Activated CD4-positive, alpha-beta T cell treated with anti-CD3 and anti-CD28 coated beads, Interleukin-2, amount 10 ng/mL, durations not matched to agents 24 days and 14 days (primary cell): ENCODE data around the gene LRRK1. TPM values are rescaled to one million over a fixed set of nuclear protein-coding genes. Genes with fewer than 3 reads are reported as not detected.

Experiments used
- DNase-seq: peaks from one replicate; pipeline ENCODE4 v3.0.0; 2022
- H3K27ac Mint-ChIP-seq: one replicate; pipeline ENCODE4 v1.8.0; 2022; ENCODE audit warnings: mild to moderate bottlenecking, mixed read lengths
- H3K27me3 Mint-ChIP-seq: one replicate; pipeline ENCODE4 v1.8.0; 2022; ENCODE audit warnings: mixed read lengths
- H3K36me3 Mint-ChIP-seq: one replicate; pipeline ENCODE4 v1.8.0; 2022; ENCODE audit warnings: low read depth, mild to moderate bottlenecking, mixed read lengths
- H3K4me1 Mint-ChIP-seq: one replicate; pipeline ENCODE4 v1.8.0; 2021; ENCODE audit warnings: mixed read lengths
- H3K4me3 Mint-ChIP-seq: one replicate; pipeline ENCODE4 v1.8.0; 2022; ENCODE audit warnings: mild to moderate bottlenecking, moderate library complexity, mixed read lengths
- H3K9me3 Mint-ChIP-seq: one replicate; pipeline ENCODE4 v1.8.0; 2021; ENCODE audit warnings: mixed read lengths
- intact Hi-C: fragments of 100-400 bp; cut with micrococcal nuclease; formaldehyde crosslinking; loops from one replicate; pipeline ENCODE4 v1.15.1; 2023
- total RNA-seq: library from RNA; stranded (reverse); gene quantifications from 2 replicates; pipeline ENCODE4 v1.2.3, GENCODE V29; 2022

LRRK1 gene
- total RNA-seq, 1 donor from 2014 or later, result 2.1 TPM

DNA sequence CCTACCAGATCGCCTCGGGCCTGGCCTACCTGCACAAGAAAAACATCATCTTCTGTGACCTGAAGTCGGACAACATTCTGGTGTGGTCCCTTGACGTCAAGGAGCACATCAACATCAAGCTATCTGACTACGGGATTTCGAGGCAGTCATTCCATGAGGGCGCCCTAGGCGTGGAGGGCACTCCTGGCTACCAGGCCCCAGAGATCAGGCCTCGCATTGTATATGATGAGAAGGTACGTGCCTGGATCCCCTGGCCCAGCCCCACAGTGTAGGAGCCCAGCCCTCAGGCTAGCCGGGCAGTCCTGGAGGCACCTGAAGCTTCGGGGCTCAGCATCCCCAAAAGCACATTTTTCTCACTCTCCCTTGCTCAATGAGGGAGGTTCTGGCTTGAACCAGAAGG is 135.8 kb downstream of the LRRK1 start:
- intact Hi-C loops, result no loop called here
- Mint-ChIP-seq H3K36me3 (no peaks in the 10 kb centered on the region), H3K4me3 (no peak overlapping the region), H3K9me3 (no peaks in the 10 kb centered on the region), H3K4me1 (no peaks in the 10 kb centered on the region), H3K27me3 (no peaks in the 10 kb centered on the region), H3K27ac (no peak overlapping the region)
- no peak for DNase-seq

DNA sequence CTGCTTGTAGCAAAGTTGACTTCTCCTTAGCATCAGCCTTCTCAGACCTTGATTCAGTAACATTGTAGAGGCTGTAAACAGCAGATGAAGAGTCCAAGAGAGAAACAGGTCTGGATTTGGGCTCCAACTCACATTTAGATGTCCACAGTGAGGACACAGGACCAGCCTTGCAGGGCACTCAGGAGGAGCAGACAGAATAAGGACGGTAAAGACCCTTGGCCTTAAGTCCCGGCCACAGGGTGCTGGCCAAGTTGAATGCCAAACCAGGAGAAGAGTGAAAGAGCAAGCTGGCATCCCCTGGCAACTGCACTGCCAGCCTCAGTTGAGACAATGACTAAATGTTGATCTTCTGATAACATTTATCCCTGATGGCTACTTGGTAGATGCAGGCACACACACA is 136.3 kb downstream of the LRRK1 start:
- DNase-seq, result no peak
- Mint-ChIP-seq H3K4me1 (no peaks in the 10 kb centered on the region), H3K9me3 (no peaks in the 10 kb centered on the region), H3K4me3 (no peak overlapping the region), H3K36me3 (no peaks in the 10 kb centered on the region), H3K27me3 (no peaks in the 10 kb centered on the region), H3K27ac (no peak overlapping the region)
- intact Hi-C loops, result no loop called here

- no peak for DNase-seq
- no peaks in the 10 kb centered on the region for H3K9me3 Mint-ChIP-seq
- no peaks in the 10 kb centered on the region for H3K4me1 Mint-ChIP-seq
- no peaks in the 10 kb centered on the region for H3K36me3 Mint-ChIP-seq
- H3K4me3 Mint-ChIP-seq, result no peak overlapping the region
- H3K27ac Mint-ChIP-seq, result no peak overlapping the region
- intact Hi-C loops, result no loop called here
- H3K27me3 Mint-ChIP-seq, result no peaks in the 10 kb centered on the region
These were observed 137.5 kb downstream of the LRRK1 start for GRCh38 chr15:101056366-101057334.

DNA sequence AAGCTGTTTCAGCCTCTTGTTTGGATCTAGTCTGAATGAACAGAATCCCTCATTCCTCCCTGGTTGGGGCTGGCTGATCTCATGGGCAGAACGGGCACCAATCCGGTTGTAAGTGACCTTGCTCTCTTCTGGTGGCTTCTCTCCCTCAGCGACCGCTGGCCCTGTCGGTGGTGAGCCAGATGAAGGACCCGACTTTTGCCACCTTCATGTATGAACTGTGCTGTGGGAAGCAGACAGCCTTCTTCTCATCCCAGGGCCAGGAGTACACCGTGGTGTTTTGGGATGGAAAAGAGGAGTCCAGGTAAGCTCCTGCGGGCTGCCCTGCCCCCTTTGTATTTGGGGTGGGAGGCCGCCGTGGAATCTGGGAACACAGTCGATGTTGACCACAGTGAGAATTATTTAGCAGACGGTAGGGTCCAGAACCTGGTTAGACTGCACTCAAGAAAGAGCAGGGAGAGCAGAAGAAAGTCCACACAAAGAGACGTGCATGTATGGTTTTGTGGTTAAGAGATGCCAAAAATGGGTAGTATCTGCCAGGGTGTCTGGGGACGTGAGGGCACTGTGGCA is 138.8 kb downstream of the LRRK1 start:
- no peaks in the 10 kb centered on the region for H3K9me3 Mint-ChIP-seq
- no peak overlapping the region for H3K4me3 Mint-ChIP-seq
- intact Hi-C loops, result no loop called here
- H3K4me1 Mint-ChIP-seq, result no peaks in the 10 kb centered on the region
- H3K27me3 Mint-ChIP-seq, result no peaks in the 10 kb centered on the region
- no peaks in the 10 kb centered on the region for H3K36me3 Mint-ChIP-seq
- no peak overlapping the region for H3K27ac Mint-ChIP-seq
- DNase-seq, result no peak

DNA sequence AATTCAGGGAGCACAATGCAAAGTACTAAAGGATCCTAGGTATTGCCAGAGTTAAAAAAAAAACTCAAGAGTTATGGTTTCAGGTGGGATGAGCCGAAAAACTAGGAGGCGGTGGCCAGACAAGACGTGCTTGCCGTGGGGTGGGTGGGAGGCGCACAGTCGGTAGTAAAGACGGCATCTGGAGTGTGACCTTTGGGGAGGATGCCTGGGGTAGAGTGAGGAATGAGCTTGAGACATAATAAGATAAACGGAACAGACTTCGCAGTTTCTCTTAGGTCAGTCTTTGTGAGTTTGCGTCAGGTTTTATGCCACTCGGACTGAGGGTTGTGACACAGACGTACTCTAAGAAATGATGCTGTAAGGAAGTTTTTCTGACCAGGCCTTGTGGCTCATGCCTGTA is 139.6 kb downstream of the LRRK1 start:
- no peaks in the 10 kb centered on the region for H3K4me1 Mint-ChIP-seq
- H3K27me3 Mint-ChIP-seq, result no peaks in the 10 kb centered on the region
- no peak for DNase-seq
- H3K27ac Mint-ChIP-seq, result no peak overlapping the region
- H3K9me3 Mint-ChIP-seq, result no peaks in the 10 kb centered on the region
- no peak overlapping the region for H3K4me3 Mint-ChIP-seq
- intact Hi-C loops, result no loop called here
- H3K36me3 Mint-ChIP-seq, result no peaks in the 10 kb centered on the region

- intact Hi-C loops, result no loop called here
These were observed 140.5 kb downstream of the LRRK1 start for GRCh38 chr15:101059381-101060341.

DNA sequence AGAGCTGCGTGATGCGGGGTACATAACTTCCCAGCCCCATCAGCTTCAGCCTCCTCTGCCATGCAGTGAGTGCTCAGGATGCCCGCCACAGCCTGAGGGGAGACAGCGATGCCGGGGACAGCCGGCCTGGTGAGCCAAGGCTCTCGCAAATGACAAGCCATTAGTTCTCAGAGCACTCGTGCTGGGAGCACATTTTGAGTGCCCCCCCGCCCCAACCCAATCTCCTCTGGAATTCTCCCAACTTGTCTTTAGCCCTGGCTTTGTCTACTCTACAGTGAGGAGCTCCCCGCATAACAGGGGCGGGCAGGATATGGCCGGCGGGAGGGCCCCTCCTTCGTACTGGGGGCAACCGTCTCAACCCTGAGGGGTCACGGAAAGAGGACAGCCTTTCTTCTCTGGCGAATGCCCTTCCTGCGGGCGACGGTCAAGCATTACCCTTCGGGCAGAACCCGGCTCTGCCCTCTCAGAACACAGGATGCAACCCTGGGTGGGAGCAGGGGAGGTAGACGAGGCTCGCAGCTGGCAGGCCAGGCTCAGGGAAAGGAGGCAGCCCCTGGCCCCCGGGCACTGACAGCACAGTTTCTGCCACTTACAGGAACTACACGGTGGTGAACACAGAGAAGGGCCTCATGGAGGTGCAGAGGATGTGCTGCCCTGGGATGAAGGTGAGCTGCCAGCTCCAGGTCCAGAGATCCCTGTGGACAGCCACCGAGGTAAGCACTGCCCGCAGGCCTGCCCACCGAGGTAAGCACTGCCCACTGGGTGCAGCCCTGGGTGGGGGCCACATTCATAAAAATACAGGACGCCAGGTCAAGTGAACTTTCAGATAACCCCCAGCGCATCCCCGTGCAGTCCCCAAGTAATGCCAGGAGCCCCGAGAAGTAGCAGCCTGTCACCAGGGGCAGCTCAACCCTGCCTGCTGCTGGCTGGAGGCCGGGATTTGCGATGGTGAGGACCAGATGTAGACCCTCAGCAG is 141.7 kb downstream of the LRRK1 start:
- H3K4me3 Mint-ChIP-seq, result no peak overlapping the region
- no peaks in the 10 kb centered on the region for H3K36me3 Mint-ChIP-seq
- intact Hi-C loops, result no loop called here
- no peak overlapping the region for H3K27ac Mint-ChIP-seq
- no peaks in the 10 kb centered on the region for H3K9me3 Mint-ChIP-seq
- H3K4me1 Mint-ChIP-seq, result no peaks in the 10 kb centered on the region
- DNase-seq, result no peak
- no peaks in the 10 kb centered on the region for H3K27me3 Mint-ChIP-seq

More at GRCh38 chr15:101059381-101060341, 140.5 kb downstream of the LRRK1 start:
- Mint-ChIP-seq H3K4me3 (no peak overlapping the region), H3K27me3 (no peaks in the 10 kb centered on the region), H3K4me1 (no peaks in the 10 kb centered on the region), H3K36me3 (no peaks in the 10 kb centered on the region), H3K27ac (no peak overlapping the region), H3K9me3 (no peaks in the 10 kb centered on the region)
- no peak for DNase-seq

DNA sequence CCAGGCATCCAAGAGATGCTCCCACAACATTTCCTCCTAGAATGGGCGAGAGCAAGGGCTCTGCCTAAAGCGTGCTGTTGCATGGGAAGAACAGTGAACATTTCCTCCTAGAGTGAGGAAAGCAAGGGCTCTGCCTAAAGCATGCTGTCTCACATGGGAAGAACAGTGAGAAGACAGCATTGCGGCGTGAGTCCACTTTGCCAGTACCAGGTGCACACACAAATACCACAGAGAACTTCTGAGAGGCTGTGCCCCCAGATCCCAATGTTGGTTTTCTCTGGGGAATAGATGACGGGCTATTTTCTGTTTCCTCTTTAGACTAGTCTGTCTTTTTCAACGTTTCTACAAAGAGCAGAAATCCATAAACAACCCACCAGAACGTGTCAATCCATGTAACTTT is 142.9 kb downstream of the LRRK1 start:
- Mint-ChIP-seq H3K27me3 (no peaks in the 10 kb centered on the region), H3K9me3 (no peaks in the 10 kb centered on the region), H3K27ac (no peak overlapping the region), H3K4me3 (no peak overlapping the region), H3K36me3 (no peaks in the 10 kb centered on the region), H3K4me1 (no peaks in the 10 kb centered on the region)
- DNase-seq, result no peak
- intact Hi-C loops, result no loop called here

- no peaks in the 10 kb centered on the region for H3K4me1 Mint-ChIP-seq
These were observed 143.5 kb downstream of the LRRK1 start for GRCh38 chr15:101062471-101063171.

DNA sequence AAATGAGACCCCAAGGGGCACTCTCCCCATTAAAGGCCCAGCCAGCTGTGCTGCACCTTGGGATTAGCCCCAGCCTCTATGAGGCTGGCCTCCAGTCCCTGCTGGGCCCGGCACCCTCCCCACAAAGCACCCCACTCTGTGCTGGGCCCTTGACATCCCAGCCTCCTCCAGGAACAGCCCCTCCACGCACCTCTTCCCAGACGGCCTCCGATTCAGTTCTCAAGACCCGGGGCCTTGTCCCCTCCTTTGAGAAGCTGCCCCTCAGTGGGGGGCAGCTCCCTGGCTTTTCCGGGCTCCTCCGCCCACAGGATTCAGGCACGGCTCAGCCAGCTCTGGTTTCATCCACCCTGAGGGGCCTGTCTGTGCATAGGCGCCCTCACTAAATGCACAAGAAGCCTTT is 144.1 kb downstream of the LRRK1 start:
- H3K4me3 Mint-ChIP-seq, result no peak overlapping the region
- intact Hi-C loops, result no loop called here
- H3K27me3 Mint-ChIP-seq, result no peaks in the 10 kb centered on the region
- H3K9me3 Mint-ChIP-seq, result no peaks in the 10 kb centered on the region
- no peaks in the 10 kb centered on the region for H3K36me3 Mint-ChIP-seq
- no peaks in the 10 kb centered on the region for H3K4me1 Mint-ChIP-seq
- no peak overlapping the region for H3K27ac Mint-ChIP-seq
- DNase-seq, result no peak

More at GRCh38 chr15:101062471-101063171, 143.5 kb downstream of the LRRK1 start:
- Mint-ChIP-seq H3K9me3 (no peaks in the 10 kb centered on the region), H3K36me3 (no peaks in the 10 kb centered on the region), H3K27ac (no peak overlapping the region), H3K4me3 (no peak overlapping the region), H3K27me3 (no peaks in the 10 kb centered on the region)
- intact Hi-C loops, result no loop called here
- DNase-seq, result no peak

- intact Hi-C loops, result no loop called here
- no peak for DNase-seq
- no peaks in the 10 kb centered on the region for H3K4me1 Mint-ChIP-seq
- H3K36me3 Mint-ChIP-seq, result no peaks in the 10 kb centered on the region
- no peak overlapping the region for H3K4me3 Mint-ChIP-seq
- no peak overlapping the region for H3K27ac Mint-ChIP-seq
- H3K9me3 Mint-ChIP-seq, result no peaks in the 10 kb centered on the region
- H3K27me3 Mint-ChIP-seq, result no peaks in the 10 kb centered on the region
These were observed 145.0 kb downstream of the LRRK1 start for GRCh38 chr15:101063891-101064794.
